ENCODE measurements around the gene B4GAT1.

DNA sequence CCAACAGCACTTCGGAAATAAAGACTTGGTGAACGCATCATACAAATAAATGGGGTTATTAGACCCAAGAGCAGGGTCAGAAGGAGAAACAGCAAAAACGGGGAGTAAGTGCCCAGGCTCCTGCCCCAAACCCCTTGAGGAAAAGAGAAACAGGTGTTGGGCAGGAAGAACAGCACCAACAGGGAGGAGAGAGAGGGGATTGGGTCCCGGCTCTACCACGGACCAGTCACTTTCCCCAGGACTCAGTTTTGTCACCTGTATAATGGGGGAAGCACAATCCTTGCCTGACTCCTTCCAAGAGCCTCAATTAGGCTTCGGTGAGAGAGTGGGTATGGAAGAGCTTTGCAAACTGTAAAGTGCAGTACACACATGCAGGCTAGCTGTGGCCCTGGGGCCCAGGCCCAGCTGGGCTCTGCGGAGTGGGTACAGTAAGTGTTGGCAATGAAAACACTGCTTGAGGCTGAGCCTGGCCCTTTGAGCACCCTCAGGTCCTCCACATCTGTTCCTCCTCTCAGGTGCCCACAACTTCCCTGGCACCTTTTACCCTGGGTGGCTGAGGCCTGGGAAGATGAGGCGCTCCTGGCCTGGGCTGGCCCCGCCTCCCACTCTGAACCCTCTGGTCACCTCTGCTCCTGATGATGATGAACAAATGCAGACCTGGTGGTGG lies 15.2 kb upstream of the B4GAT1 start:
- TF ChIP-seq POLR2A (IDR thresholded peaks at IDR 0.05) (no peak), POLR2AphosphoS5 (IDR thresholded peaks at IDR 0.05) (no peak), EP300 (IDR thresholded peaks at IDR 0.05) (no peak)
- TF ChIP-seq, protein P1, sequence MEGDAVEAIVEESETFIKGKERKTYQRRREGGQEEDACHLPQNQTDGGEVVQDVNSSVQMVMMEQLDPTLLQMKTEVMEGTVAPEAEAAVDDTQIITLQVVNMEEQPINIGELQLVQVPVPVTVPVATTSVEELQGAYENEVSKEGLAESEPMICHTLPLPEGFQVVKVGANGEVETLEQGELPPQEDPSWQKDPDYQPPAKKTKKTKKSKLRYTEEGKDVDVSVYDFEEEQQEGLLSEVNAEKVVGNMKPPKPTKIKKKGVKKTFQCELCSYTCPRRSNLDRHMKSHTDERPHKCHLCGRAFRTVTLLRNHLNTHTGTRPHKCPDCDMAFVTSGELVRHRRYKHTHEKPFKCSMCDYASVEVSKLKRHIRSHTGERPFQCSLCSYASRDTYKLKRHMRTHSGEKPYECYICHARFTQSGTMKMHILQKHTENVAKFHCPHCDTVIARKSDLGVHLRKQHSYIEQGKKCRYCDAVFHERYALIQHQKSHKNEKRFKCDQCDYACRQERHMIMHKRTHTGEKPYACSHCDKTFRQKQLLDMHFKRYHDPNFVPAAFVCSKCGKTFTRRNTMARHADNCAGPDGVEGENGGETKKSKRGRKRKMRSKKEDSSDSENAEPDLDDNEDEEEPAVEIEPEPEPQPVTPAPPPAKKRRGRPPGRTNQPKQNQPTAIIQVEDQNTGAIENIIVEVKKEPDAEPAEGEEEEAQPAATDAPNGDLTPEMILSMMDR (IDR thresholded peaks at IDR 0.05) = no peak
